ENCODE measurements around the gene NOL12. TPM values are rescaled to one million over a fixed set of nuclear protein-coding genes. Genes with fewer than 3 reads are reported as not detected.

Gene NOL12
- total RNA-seq, 1 donor from 2014 or later, result 39.8 TPM

DNA sequence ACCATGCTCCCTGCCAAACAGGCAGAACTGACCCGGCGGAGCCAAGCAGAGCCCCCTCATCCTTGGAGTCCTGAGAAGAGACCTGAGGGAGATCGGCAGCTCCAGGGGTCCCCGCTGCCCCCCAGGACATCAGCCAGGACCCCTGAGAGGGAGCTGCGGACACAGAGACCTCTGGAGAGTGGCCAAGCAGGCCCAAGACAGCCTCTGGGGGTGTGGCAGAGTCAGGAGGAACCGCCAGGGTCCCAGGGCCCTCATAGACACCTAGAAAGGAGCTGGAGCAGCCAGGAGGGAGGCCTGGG is 48.2 kb downstream of the NOL12 start:
- DNase-seq (ENCODE audit: low read depth), result no peak
- TF ChIP-seq, protein P1, sequence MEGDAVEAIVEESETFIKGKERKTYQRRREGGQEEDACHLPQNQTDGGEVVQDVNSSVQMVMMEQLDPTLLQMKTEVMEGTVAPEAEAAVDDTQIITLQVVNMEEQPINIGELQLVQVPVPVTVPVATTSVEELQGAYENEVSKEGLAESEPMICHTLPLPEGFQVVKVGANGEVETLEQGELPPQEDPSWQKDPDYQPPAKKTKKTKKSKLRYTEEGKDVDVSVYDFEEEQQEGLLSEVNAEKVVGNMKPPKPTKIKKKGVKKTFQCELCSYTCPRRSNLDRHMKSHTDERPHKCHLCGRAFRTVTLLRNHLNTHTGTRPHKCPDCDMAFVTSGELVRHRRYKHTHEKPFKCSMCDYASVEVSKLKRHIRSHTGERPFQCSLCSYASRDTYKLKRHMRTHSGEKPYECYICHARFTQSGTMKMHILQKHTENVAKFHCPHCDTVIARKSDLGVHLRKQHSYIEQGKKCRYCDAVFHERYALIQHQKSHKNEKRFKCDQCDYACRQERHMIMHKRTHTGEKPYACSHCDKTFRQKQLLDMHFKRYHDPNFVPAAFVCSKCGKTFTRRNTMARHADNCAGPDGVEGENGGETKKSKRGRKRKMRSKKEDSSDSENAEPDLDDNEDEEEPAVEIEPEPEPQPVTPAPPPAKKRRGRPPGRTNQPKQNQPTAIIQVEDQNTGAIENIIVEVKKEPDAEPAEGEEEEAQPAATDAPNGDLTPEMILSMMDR (IDR thresholded peaks at IDR 0.05; ENCODE audit: insufficient read depth, low read length, severe bottlenecking), result no peak
- H3K27me3 ChIP-seq (ENCODE audit: control insufficient read depth, insufficient read depth, low read length), result no peaks in the 10 kb centered on the region
- H3K36me3 ChIP-seq (ENCODE audit: control insufficient read depth, insufficient read depth, low read length), result no peaks in the 10 kb centered on the region
- H3K4me3 ChIP-seq (ENCODE audit: low read depth, low read length), result no peak overlapping the region
- no peak for FAIRE-seq

DNA sequence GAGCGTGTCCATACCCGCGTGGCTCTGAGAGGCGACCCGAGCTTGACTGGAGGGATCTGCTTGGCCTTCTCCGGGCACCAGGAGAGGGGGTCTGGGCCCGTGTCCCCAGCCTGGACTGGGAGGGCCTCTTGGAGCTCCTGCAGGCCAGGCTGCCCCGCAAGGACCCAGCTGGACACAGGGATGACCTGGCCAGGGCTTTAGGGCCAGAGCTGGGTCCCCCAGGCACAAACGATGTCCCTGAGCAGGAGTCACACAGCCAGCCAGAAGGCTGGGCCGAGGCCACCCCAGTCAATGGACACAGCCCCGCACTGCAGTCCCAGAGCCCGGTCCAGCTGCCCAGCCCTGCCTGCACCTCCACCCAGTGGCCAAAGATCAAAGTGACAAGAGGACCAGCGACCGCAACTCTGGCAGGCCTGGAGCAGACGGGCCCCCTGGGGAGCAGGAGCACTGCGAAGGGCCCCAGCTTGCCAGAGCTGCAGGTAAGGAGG is 48.9 kb downstream of the NOL12 start:
- Histone ChIP-seq H3K36me3 (ENCODE audit: control insufficient read depth, insufficient read depth, low read length) (no peaks in the 10 kb centered on the region), H3K27me3 (ENCODE audit: control insufficient read depth, insufficient read depth, low read length) (no peaks in the 10 kb centered on the region), H3K4me3 (ENCODE audit: low read depth, low read length) (no peak overlapping the region)
- TF ChIP-seq, protein P1 (IDR thresholded peaks at IDR 0.05; ENCODE audit: insufficient read depth, low read length, severe bottlenecking), result no peak
- DNase-seq (ENCODE audit: low read depth) (no peak), FAIRE-seq (no peak)

DNA sequence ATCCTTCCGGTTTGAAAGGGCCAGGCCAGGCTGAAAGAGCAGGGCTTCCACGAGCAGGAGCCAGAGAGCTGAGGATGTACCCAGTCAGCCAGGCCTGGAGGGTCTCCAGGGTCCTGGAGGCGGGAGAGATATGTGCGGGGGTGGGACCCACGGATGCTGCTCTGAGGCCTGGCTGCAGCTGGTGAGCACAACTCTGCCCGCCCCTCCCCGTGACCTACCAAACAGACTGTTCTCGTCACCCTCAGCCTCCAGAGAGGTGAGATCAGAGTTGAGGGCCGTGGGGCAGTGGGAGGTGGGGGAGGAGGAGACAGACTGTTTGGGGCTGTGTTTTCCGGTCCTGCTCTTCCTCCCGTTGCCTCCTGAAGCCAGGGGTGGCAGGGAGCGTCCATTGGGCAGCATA is 52.9 kb downstream of the NOL12 start:
- FAIRE-seq, result no peak
- DNase-seq (ENCODE audit: low read depth), result no peak
- no peaks in the 10 kb centered on the region for H3K27me3 ChIP-seq (ENCODE audit: control insufficient read depth, insufficient read depth, low read length)
- TF ChIP-seq, protein P1 (IDR thresholded peaks at IDR 0.05; ENCODE audit: insufficient read depth, low read length, severe bottlenecking), result no peak
- no peaks in the 10 kb centered on the region for H3K36me3 ChIP-seq (ENCODE audit: control insufficient read depth, insufficient read depth, low read length)
- H3K4me3 ChIP-seq (ENCODE audit: low read depth, low read length), result no peak overlapping the region

DNA sequence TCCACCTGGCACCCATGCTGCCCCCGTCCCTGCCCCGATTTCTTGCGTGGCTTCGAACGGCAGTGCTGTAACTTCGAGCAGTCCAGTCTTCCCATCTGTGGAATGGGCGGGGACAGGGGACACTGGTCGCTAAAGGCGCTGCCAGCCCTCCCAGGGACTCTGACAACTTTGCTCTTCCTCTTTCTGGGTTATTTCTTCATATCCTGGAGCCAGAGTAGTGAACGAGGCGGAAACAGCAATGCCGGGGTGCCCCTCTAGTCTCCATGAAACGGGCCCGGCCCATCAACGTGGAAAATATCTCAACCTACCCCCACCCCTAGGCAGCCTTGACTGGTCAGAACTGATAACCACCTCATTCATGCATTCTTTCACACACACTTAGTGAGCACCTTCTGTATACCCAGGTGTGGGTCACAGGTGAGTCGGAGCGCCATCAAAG is 53.5 kb downstream of the NOL12 start:
- TF ChIP-seq, protein P1 (IDR thresholded peaks at IDR 0.05; ENCODE audit: insufficient read depth, low read length, severe bottlenecking), result no peak
- DNase-seq (ENCODE audit: low read depth), result no peak
- H3K27me3 ChIP-seq (ENCODE audit: control insufficient read depth, insufficient read depth, low read length), result no peaks in the 10 kb centered on the region
- FAIRE-seq, result no peak
- H3K36me3 ChIP-seq (ENCODE audit: control insufficient read depth, insufficient read depth, low read length), result no peaks in the 10 kb centered on the region
- no peak overlapping the region for H3K4me3 ChIP-seq (ENCODE audit: low read depth, low read length)

DNA sequence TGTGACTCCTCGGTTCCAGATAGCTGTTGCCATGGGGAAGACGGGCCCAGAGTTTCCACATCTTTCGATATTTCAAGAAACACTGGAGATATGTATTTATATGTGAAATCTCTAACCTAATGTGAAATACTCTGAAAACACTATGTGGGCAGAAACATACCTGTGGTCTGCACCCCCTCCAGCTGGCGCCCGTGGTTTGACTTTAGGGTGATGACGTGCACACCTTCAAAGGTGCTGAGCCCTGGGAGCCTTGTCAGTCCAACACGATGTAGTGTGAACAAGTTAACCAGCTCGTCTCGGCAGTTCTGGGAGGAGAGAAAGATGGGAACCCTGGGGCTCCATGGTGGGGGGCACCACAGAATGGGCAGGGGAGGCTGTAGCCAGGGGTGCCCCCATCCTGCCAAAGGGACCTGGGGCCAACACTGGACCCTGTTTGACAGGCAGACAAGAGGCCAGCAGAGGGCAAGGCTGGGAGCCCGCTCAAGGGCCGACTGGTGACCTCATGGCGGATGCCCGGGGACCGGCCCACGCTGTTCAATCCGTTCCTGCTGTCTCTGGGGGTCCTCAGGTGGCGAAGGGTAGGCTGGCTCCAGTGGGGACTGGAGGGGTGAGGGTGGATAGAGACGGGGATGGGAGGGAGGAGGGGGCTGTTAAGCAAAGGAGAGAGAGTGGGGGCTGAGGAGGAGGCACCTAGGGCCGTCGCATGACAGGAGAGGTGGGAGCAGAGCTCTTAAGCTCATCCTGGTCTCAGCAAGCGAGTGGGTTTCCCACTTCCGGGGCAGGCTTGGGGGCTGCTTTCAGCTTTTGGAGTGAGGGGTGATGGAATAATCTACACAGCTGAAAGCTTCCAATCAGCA is 54.5 kb downstream of the NOL12 start:
- FAIRE-seq, result no peak
- Histone ChIP-seq H3K36me3 (ENCODE audit: control insufficient read depth, insufficient read depth, low read length) (no peaks in the 10 kb centered on the region), H3K4me3 (ENCODE audit: low read depth, low read length) (no peak overlapping the region), H3K27me3 (ENCODE audit: control insufficient read depth, insufficient read depth, low read length) (no peaks in the 10 kb centered on the region)
- no peak for DNase-seq (ENCODE audit: low read depth)
- TF ChIP-seq, protein P1 (IDR thresholded peaks at IDR 0.05; ENCODE audit: insufficient read depth, low read length, severe bottlenecking), result no peak
